Thyroid gland (tissue), 4 donors: ENCODE measurements around the gene ATP5F1C. TPM values are rescaled to one million over a fixed set of nuclear protein-coding genes. Genes with fewer than 3 reads are reported as not detected.

ENCODE experiments used
- DNase-seq, 2 donors: peaks; one replicate each; pipeline ENCODE4 v3.0.0-alpha.2; 2019
- H3K27ac ChIP-seq, 3 donors: fragments of 200-600 bp; sonication (generic); 1 replicate in 2 of 3; 2 replicates in 1 of 3; pipeline ENCODE4 v1.5.1; 2016 to 2019; ENCODE audit warnings: mild to moderate bottlenecking in 1 of 3, moderate library complexity in 1 of 3
- H3K27me3 ChIP-seq: fragments of 200-600 bp; sonication (generic); one replicate; pipeline ENCODE4 v1.5.1; 2019
- H3K36me3 ChIP-seq, 2 donors: fragments of 200-600 bp; sonication (generic); one replicate each; pipeline ENCODE4 v1.5.1; 2016 to 2019
- H3K4me1 ChIP-seq, 2 donors: fragments of 200-600 bp; sonication (generic); one replicate each; pipeline ENCODE4 v1.5.1; 2017 to 2019
- H3K4me3 ChIP-seq, 3 donors: fragments of 200-600 bp; sonication (generic); replicated peaks in 1 of 3; 1 replicate in 2 of 3; 2 replicates in 1 of 3; pipeline ENCODE4 v1.5.1; 2016; ENCODE audit warnings: mild to moderate bottlenecking in 1 of 3
- H3K9me3 ChIP-seq: fragments of 200-600 bp; sonication (generic); one replicate; pipeline ENCODE4 v1.5.1; 2017
- CTCF ChIP-seq, 6 experiments: fragments of 200-600 bp in 3 of 6; fragments of 450-650 bp in 3 of 6; sonication (generic) in 3 of 6; IDR thresholded peaks; one replicate each; pipeline ENCODE4 v1.5.1; 2016 to 2019; ENCODE audit warnings: antibody characterized with exemption in 6 of 6, mild to moderate bottlenecking in 2 of 6, inconsistent platforms in 1 of 6, moderate library complexity in 1 of 6
- POLR2A ChIP-seq, 2 donors: fragments of 450-650 bp; IDR thresholded peaks; one replicate each; pipeline ENCODE4 v1.6.1; 2017; ENCODE audit warnings: antibody characterized with exemption in 2 of 2, mild to moderate bottlenecking in 2 of 2, moderate library complexity in 1 of 2
- WGBS, 2 donors: methylation state at CpG; one replicate each; pipeline ENCODE4 v1.1.5; 2017; 5-methylcytosine and 5-hydroxymethylcytosine counted together
- intact Hi-C: fragments of 100-400 bp; cut with DNase I; formaldehyde crosslinking; loops from one replicate; pipeline ENCODE4 v1.15.1; 2023
- total RNA-seq, 4 donors: library from RNA; depleted of rRNA; stranded (reverse); fragments of >200 nt; gene quantifications; one replicate each; pipeline ENCODE4 v1.2.3, GENCODE V29; 2016

ATP5F1C gene
- total RNA-seq, 4 donors from 2014 or later, result 279 to 417 (median 352) TPM

- no peak for DNase-seq
- WGBS, 2 donors, result 69 to 70% methylated on average over 3 of the region's 3 CpGs
Observed at GRCh38 chr10:7813481-7813880, 25.5 kb downstream of the ATP5F1C start.

GRCh38 chr10:7817576-7817975 lies 29.6 kb downstream of the ATP5F1C start:
- Histone ChIP-seq H3K36me3 (no peaks in the 10 kb centered on the region), H3K27me3 (no peaks in the 10 kb centered on the region), H3K4me1 (peaks cover 6 to 12% of the 10 kb centered on the region in 2 donors), H3K9me3 (no peaks in the 10 kb centered on the region), H3K4me3 (peak overlapping the region in 2 of 3 donors; percentile 94 to 97), H3K27ac (no peak overlapping the region)
- TF ChIP-seq CTCF (IDR thresholded peaks at IDR 0.05), result no peak
- TF ChIP-seq POLR2A (IDR thresholded peaks at IDR 0.05), result no peak
- no peak for DNase-seq
- intact Hi-C loops, result no loop called here
- 12 to 13% methylated on average over 12 of the region's 12 CpGs for WGBS, 2 donors

More at GRCh38 chr10:7813481-7813880, 25.5 kb downstream of the ATP5F1C start:
- peaks cover 0 to 13% of the 10 kb centered on the region in 2 donors for H3K4me1 ChIP-seq
- H3K36me3 ChIP-seq, result no peaks in the 10 kb centered on the region
- H3K27ac ChIP-seq, result no peak overlapping the region
- no peak overlapping the region for H3K4me3 ChIP-seq
- H3K27me3 ChIP-seq, result no peaks in the 10 kb centered on the region
- TF ChIP-seq POLR2A (IDR thresholded peaks at IDR 0.05), result no peak
- TF ChIP-seq CTCF (IDR thresholded peaks at IDR 0.05), result no peak
- intact Hi-C loops, result no loop called here
- H3K9me3 ChIP-seq, result no peaks in the 10 kb centered on the region

GRCh38 chr10:7817984-7818294 lies 30.0 kb downstream of the ATP5F1C start:
- no peaks in the 10 kb centered on the region for H3K36me3 ChIP-seq
- 0% methylated on average over 10 of the region's 10 CpGs for WGBS, 2 donors
- intact Hi-C loops, result no loop called here

GRCh38 chr10:7818295-7819120 lies 30.5 kb downstream of the ATP5F1C start, which contains the start of gene TAF3:
TSS of gene TAF3 (plus strand) at chr10:7818505. CDS start at chr10:7818710, 205 bp downstream.
- WGBS, 2 donors, result 0% methylated on average over 39 to 53 of the region's 77 CpGs
- DNase-seq, result peak; percentile 92 to 95
- Histone ChIP-seq H3K36me3 (no peaks in the 10 kb centered on the region), H3K4me1 (peaks cover 6 to 12% of the 10 kb centered on the region in 2 donors), H3K27me3 (no peaks in the 10 kb centered on the region), H3K4me3 (peak within 1 kb of the TSS; percentile 94 to 97 (median 94)), H3K27ac (peak within 1 kb of the TSS in 2 of 3 donors; percentile 43 to 51), H3K9me3 (no peaks in the 10 kb centered on the region)
- TF ChIP-seq CTCF (IDR thresholded peaks at IDR 0.05), result no peak
- peak in 1 of 2 donors; percentile 77 for TF ChIP-seq POLR2A (IDR thresholded peaks at IDR 0.05)
- intact Hi-C loops, result no loop called here

More at GRCh38 chr10:7817984-7818294, 30.0 kb downstream of the ATP5F1C start:
- Histone ChIP-seq H3K27ac (peak overlapping the region in 1 of 3 donors; percentile 51), H3K4me1 (peaks cover 6 to 12% of the 10 kb centered on the region in 2 donors), H3K9me3 (no peaks in the 10 kb centered on the region), H3K27me3 (no peaks in the 10 kb centered on the region), H3K4me3 (peak overlapping the region; percentile 94 to 97 (median 94))
- DNase-seq, result no peak
- no peak for TF ChIP-seq CTCF (IDR thresholded peaks at IDR 0.05)
- no peak for TF ChIP-seq POLR2A (IDR thresholded peaks at IDR 0.05)

GRCh38 chr10:7819121-7819460 lies 31.1 kb downstream of the ATP5F1C start:
- H3K9me3 ChIP-seq, result no peaks in the 10 kb centered on the region
- peak in 2 of 6 experiments; percentile 21 to 30 for TF ChIP-seq CTCF (IDR thresholded peaks at IDR 0.05)
- no peak for TF ChIP-seq POLR2A (IDR thresholded peaks at IDR 0.05)
- 0 to 1% methylated on average over 17 of the region's 17 CpGs for WGBS, 2 donors
- H3K27ac ChIP-seq, result no peak overlapping the region
- peaks cover 6 to 12% of the 10 kb centered on the region in 2 donors for H3K4me1 ChIP-seq
- H3K27me3 ChIP-seq, result no peaks in the 10 kb centered on the region
- H3K4me3 ChIP-seq, result peak overlapping the region; percentile 94 to 97 (median 94)
- H3K36me3 ChIP-seq, result peaks cover 0 to under 1% of the 10 kb centered on the region in 2 donors
- intact Hi-C loops, result no loop called here
- peak; percentile 53 to 54 for DNase-seq
